ENCODE results near the gene UBL5. TPM values are rescaled to one million over a fixed set of nuclear protein-coding genes. Genes with fewer than 3 reads are reported as not detected.

UBL5 gene
- total RNA-seq, 1 donor, result 111 TPM

- Histone ChIP-seq H3K9me3 (ENCODE audit: low read depth, low read length) (no peaks in the 10 kb centered on the region), H3K36me3 (ENCODE audit: insufficient read depth, low read length) (peaks cover 7% of the 10 kb centered on the region), H3K4me2 (ENCODE audit: insufficient read depth, low read length) (no peak overlapping the region), H4K20me1 (ENCODE audit: insufficient read depth, low read length) (peaks cover 26% of the 10 kb centered on the region), H3K79me2 (ENCODE audit: insufficient read depth, low read length) (peaks cover 18% of the 10 kb centered on the region), H3K4me3 (ENCODE audit: insufficient read depth, low read length) (no peak overlapping the region), H2AFZ (ENCODE audit: low read length) (no peak overlapping the region), H3K27me3 (ENCODE audit: insufficient read depth, low read length) (no peaks in the 10 kb centered on the region), H3K27ac (ENCODE audit: low read depth, low read length) (no peak overlapping the region), H3K4me1 (ENCODE audit: insufficient read depth, low read length) (peaks cover 11% of the 10 kb centered on the region)
- TF ChIP-seq, protein P1, sequence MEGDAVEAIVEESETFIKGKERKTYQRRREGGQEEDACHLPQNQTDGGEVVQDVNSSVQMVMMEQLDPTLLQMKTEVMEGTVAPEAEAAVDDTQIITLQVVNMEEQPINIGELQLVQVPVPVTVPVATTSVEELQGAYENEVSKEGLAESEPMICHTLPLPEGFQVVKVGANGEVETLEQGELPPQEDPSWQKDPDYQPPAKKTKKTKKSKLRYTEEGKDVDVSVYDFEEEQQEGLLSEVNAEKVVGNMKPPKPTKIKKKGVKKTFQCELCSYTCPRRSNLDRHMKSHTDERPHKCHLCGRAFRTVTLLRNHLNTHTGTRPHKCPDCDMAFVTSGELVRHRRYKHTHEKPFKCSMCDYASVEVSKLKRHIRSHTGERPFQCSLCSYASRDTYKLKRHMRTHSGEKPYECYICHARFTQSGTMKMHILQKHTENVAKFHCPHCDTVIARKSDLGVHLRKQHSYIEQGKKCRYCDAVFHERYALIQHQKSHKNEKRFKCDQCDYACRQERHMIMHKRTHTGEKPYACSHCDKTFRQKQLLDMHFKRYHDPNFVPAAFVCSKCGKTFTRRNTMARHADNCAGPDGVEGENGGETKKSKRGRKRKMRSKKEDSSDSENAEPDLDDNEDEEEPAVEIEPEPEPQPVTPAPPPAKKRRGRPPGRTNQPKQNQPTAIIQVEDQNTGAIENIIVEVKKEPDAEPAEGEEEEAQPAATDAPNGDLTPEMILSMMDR (IDR thresholded peaks at IDR 0.05; ENCODE audit: extremely low read depth, low read depth, low read length), result no peak
- DNase-seq (ENCODE audit: insufficient read length, low spot score, missing footprints), result no peak
Observed at GRCh38 chr19:9850235-9850959, 22.7 kb downstream of the UBL5 start.

GRCh38 chr19:9854282-9854846 is 26.6 kb downstream of the UBL5 start:
- Histone ChIP-seq H3K4me1 (ENCODE audit: insufficient read depth, low read length) (no peaks in the 10 kb centered on the region), H3K4me3 (ENCODE audit: insufficient read depth, low read length) (no peak overlapping the region), H3K79me2 (ENCODE audit: insufficient read depth, low read length) (no peaks in the 10 kb centered on the region), H2AFZ (ENCODE audit: low read length) (no peak overlapping the region), H3K9me3 (ENCODE audit: low read depth, low read length) (no peaks in the 10 kb centered on the region), H3K27ac (ENCODE audit: low read depth, low read length) (no peak overlapping the region), H3K36me3 (ENCODE audit: insufficient read depth, low read length) (peaks cover 3% of the 10 kb centered on the region), H3K27me3 (ENCODE audit: insufficient read depth, low read length) (no peaks in the 10 kb centered on the region), H4K20me1 (ENCODE audit: insufficient read depth, low read length) (no peaks in the 10 kb centered on the region), H3K4me2 (ENCODE audit: insufficient read depth, low read length) (no peak overlapping the region)
- no peak for DNase-seq (ENCODE audit: insufficient read length, low spot score, missing footprints)
- TF ChIP-seq, protein P1 (IDR thresholded peaks at IDR 0.05; ENCODE audit: extremely low read depth, low read depth, low read length), result no peak

GRCh38 chr19:9856609-9857008 is 28.9 kb downstream of the UBL5 start:
- H2AFZ ChIP-seq (ENCODE audit: low read length), result no peak overlapping the region
- no peak for DNase-seq (ENCODE audit: insufficient read length, low spot score, missing footprints)
- no peak overlapping the region for H3K4me2 ChIP-seq (ENCODE audit: insufficient read depth, low read length)
- no peak overlapping the region for H3K27ac ChIP-seq (ENCODE audit: low read depth, low read length)
- TF ChIP-seq, protein P1 (IDR thresholded peaks at IDR 0.05; ENCODE audit: extremely low read depth, low read depth, low read length), result no peak
- H3K79me2 ChIP-seq (ENCODE audit: insufficient read depth, low read length), result no peaks in the 10 kb centered on the region
- no peak overlapping the region for H3K4me3 ChIP-seq (ENCODE audit: insufficient read depth, low read length)
- H4K20me1 ChIP-seq (ENCODE audit: insufficient read depth, low read length), result no peaks in the 10 kb centered on the region
- H3K36me3 ChIP-seq (ENCODE audit: insufficient read depth, low read length), result peaks cover 1% of the 10 kb centered on the region
- no peaks in the 10 kb centered on the region for H3K4me1 ChIP-seq (ENCODE audit: insufficient read depth, low read length)
- H3K27me3 ChIP-seq (ENCODE audit: insufficient read depth, low read length), result no peaks in the 10 kb centered on the region
- no peaks in the 10 kb centered on the region for H3K9me3 ChIP-seq (ENCODE audit: low read depth, low read length)

- Histone ChIP-seq H3K9me3 (ENCODE audit: low read depth, low read length) (no peaks in the 10 kb centered on the region), H2AFZ (ENCODE audit: low read length) (no peak overlapping the region), H3K4me1 (ENCODE audit: insufficient read depth, low read length) (no peaks in the 10 kb centered on the region), H3K27ac (ENCODE audit: low read depth, low read length) (no peak overlapping the region), H3K36me3 (ENCODE audit: insufficient read depth, low read length) (no peaks in the 10 kb centered on the region), H3K4me2 (ENCODE audit: insufficient read depth, low read length) (no peak overlapping the region), H3K27me3 (ENCODE audit: insufficient read depth, low read length) (no peaks in the 10 kb centered on the region), H4K20me1 (ENCODE audit: insufficient read depth, low read length) (no peaks in the 10 kb centered on the region), H3K79me2 (ENCODE audit: insufficient read depth, low read length) (no peaks in the 10 kb centered on the region), H3K4me3 (ENCODE audit: insufficient read depth, low read length) (no peak overlapping the region)
- no peak for DNase-seq (ENCODE audit: insufficient read length, low spot score, missing footprints)
- TF ChIP-seq, protein P1 (IDR thresholded peaks at IDR 0.05; ENCODE audit: extremely low read depth, low read depth, low read length), result no peak
Observed at GRCh38 chr19:9857076-9857721, 29.5 kb downstream of the UBL5 start.

All from osteoblast (primary cell).